IMR-90 (cell line): ENCODE measurements around the gene NLGN1. TPM values are rescaled to one million over a fixed set of nuclear protein-coding genes. Genes with fewer than 3 reads are reported as not detected.

Experiments
- ATAC-seq: fragments of 200-7000 bp; cut with Tn5 transposase; 2 replicates; pipeline ENCODE4 v1.9.1; 2020; ENCODE audit warnings: low read depth, mild to moderate bottlenecking, moderate library complexity
- BruUV-seq: library from RNA; stranded (reverse); fragments of 400-500 nt; replicated peaks from 2 replicates; lab custom pipeline; 2021; lab: Mats Ljungman, UMichigan
- CTCF ChIA-PET: fragments of 300-600 bp; formaldehyde crosslinking; extraction: SDS; loops from one replicate; lab custom pipeline; 2021; ENCODE audit warnings: antibody characterized with exemption; lab: Yijun Ruan, JAX
- POLR2A ChIA-PET: fragments of 300-600 bp; sonication (Branson Sonifier 250); formaldehyde crosslinking; loops from one replicate; lab custom pipeline; 2022; ENCODE audit warnings: antibody characterized with exemption; ENCODE audit not compliant: unreplicated experiment; lab: Charles Lee
- DNase-seq: peaks from one replicate; pipeline ENCODE4 v3.0.0; 2013
- H2AFZ ChIP-seq: replicated peaks from 2 replicates; pipeline ENCODE3; 2013; ENCODE audit warnings: low read length, mild to moderate bottlenecking; ENCODE audit not compliant: poor library complexity
- H2AK5ac ChIP-seq: 2 replicates; pipeline ENCODE4 v1.6.1; 2013; ENCODE audit warnings: low read depth, low read length, inconsistent platforms
- H2AK9ac ChIP-seq: replicated peaks from 2 replicates; pipeline ENCODE3; 2013; ENCODE audit warnings: mild to moderate bottlenecking, low read depth, low read length, moderate library complexity; ENCODE audit not compliant: poor library complexity
- H2BK120ac ChIP-seq: 2 replicates; pipeline ENCODE4 v1.6.1; 2013; ENCODE audit warnings: low read depth, low read length, inconsistent platforms
- H2BK15ac ChIP-seq: 3 replicates; pipeline ENCODE4 v1.6.1; 2013; ENCODE audit warnings: low read depth, low read length, inconsistent platforms
- H2BK20ac ChIP-seq: 2 replicates; pipeline ENCODE4 v1.6.1; 2013; ENCODE audit warnings: low read depth, mild to moderate bottlenecking, inconsistent platforms, low read length, moderate library complexity
- H2BK5ac ChIP-seq: 2 replicates; pipeline ENCODE4 v1.6.1; 2013; ENCODE audit warnings: mild to moderate bottlenecking, low read depth, low read length, inconsistent platforms; ENCODE audit not compliant: poor library complexity, severe bottlenecking
- H3K14ac ChIP-seq: replicated peaks from 2 replicates; pipeline ENCODE4 v1.6.1; 2013; ENCODE audit warnings: low read depth, low read length, inconsistent platforms
- H3K18ac ChIP-seq: 2 replicates; pipeline ENCODE4 v1.6.1; 2013; ENCODE audit warnings: low read depth, low read length, control low read depth
- H3K23ac ChIP-seq: 2 replicates; pipeline ENCODE4 v1.6.1; 2013; ENCODE audit warnings: low read depth, low read length, inconsistent platforms
- H3K27ac ChIP-seq: 2 replicates; pipeline ENCODE4 v1.5.1; 2013; ENCODE audit warnings: mild to moderate bottlenecking, control low read depth, low read length; ENCODE audit not compliant: insufficient read depth
- H3K27me3 ChIP-seq: 2 replicates; pipeline ENCODE4 v1.6.1; 2013; ENCODE audit warnings: low read length; ENCODE audit not compliant: control insufficient read depth, insufficient read depth
- H3K36me3 ChIP-seq: 2 replicates; pipeline ENCODE4 v1.6.1; 2013; ENCODE audit warnings: low read length, mixed read lengths; ENCODE audit not compliant: control insufficient read depth, insufficient read depth
- H3K4ac ChIP-seq: 2 replicates; pipeline ENCODE4 v1.6.1; 2013; ENCODE audit warnings: low read depth, low read length, inconsistent platforms
- H3K4me1 ChIP-seq: 2 replicates; pipeline ENCODE4 v1.6.1; 2013; ENCODE audit warnings: low read length, mixed read lengths; ENCODE audit not compliant: control insufficient read depth, insufficient read depth
- H3K4me2 ChIP-seq: 2 replicates; pipeline ENCODE4 v1.6.1; 2013; ENCODE audit warnings: low read depth, mild to moderate bottlenecking, control low read depth, low read length, moderate library complexity
- H3K4me3 ChIP-seq: 2 replicates; pipeline ENCODE4 v1.5.1; 2013; ENCODE audit warnings: low read depth, mild to moderate bottlenecking, control low read depth, low read length, moderate library complexity; ENCODE audit not compliant: insufficient read depth
- H3K56ac ChIP-seq: 2 replicates; pipeline ENCODE4 v1.6.1; 2013; ENCODE audit warnings: low read length, inconsistent platforms; ENCODE audit not compliant: insufficient read depth; ENCODE audit errors: extremely low read depth
- H3K79me1 ChIP-seq, 2 experiments: 2 replicates each; pipeline ENCODE4 v1.6.1; 2013; ENCODE audit warnings: low read length in 2 of 2, inconsistent platforms in 1 of 2, low read depth in 1 of 2
- H3K9ac ChIP-seq: 2 replicates; pipeline ENCODE4 v1.6.1; 2013; ENCODE audit warnings: low read depth, low read length, control low read depth
- H3K9me1 ChIP-seq: 2 replicates; pipeline ENCODE4 v1.6.1; 2013; ENCODE audit warnings: low read length, inconsistent platforms; ENCODE audit not compliant: insufficient read depth
- H3K9me3 ChIP-seq: 2 replicates; pipeline ENCODE4 v1.6.1; 2013; ENCODE audit warnings: low read length; ENCODE audit not compliant: control insufficient read depth, insufficient read depth
- H4K20me1 ChIP-seq: 2 replicates; pipeline ENCODE4 v1.6.1; 2013; ENCODE audit warnings: low read length, inconsistent platforms; ENCODE audit not compliant: insufficient read depth
- H4K5ac ChIP-seq: 2 replicates; pipeline ENCODE4 v1.6.1; 2013; ENCODE audit warnings: mild to moderate bottlenecking, low read depth, low read length, control low read depth
- H4K8ac ChIP-seq, 2 experiments: 2 replicates each; pipeline ENCODE4 v1.6.1; 2013; ENCODE audit warnings: low read depth in 2 of 2, low read length in 2 of 2, control low read depth in 1 of 2, inconsistent platforms in 1 of 2
- H4K91ac ChIP-seq: 2 replicates; pipeline ENCODE4 v1.6.1; 2013; ENCODE audit warnings: low read depth, low read length, inconsistent platforms; ENCODE audit not compliant: insufficient read depth
- CEBPB ChIP-seq: IDR thresholded peaks from 2 replicates; pipeline ENCODE4 v1.6.1; 2012; ENCODE audit warnings: low read depth, low read length, improper control_type of control experiment
- CTCF ChIP-seq: conservative IDR thresholded peaks from 2 replicates; pipeline ENCODE4 v1.5.1; 2012; ENCODE audit warnings: mild to moderate bottlenecking, low read depth, low read length, improper control_type of control experiment
- FOS ChIP-seq: fragments of 150-350 bp; IDR thresholded peaks from 2 replicates; pipeline ENCODE4 v1.6.1; 2016; ENCODE audit warnings: low read depth, low read length
- POLR2A ChIP-seq: IDR thresholded peaks from 2 replicates; pipeline ENCODE4 v1.6.1; 2012; ENCODE audit warnings: mild to moderate bottlenecking, low read depth, low read length
- RAD21 ChIP-seq: IDR thresholded peaks from 2 replicates; pipeline ENCODE4 v1.6.1; 2012; ENCODE audit warnings: low read length, improper control_type of control experiment
- RFX5 ChIP-seq: IDR thresholded peaks from 2 replicates; pipeline ENCODE4 v1.8.0; 2012; ENCODE audit warnings: low read depth, mild to moderate bottlenecking, low read length, moderate library complexity
- SMC3 ChIP-seq: fragments of 150-350 bp; IDR thresholded peaks from 2 replicates; pipeline ENCODE4 v1.6.1; 2016; ENCODE audit warnings: low read depth, mild to moderate bottlenecking, antibody characterized with exemption, low read length, moderate library complexity
- WGBS, 2 experiments: methylation state at CpG; one replicate each; pipeline versions ENCODE4 v1.1.5 to v1.1.7; 2013; ENCODE audit warnings: missing lambda C conversion rate in 2 of 2; ENCODE audit not compliant: insufficient read length in 1 of 2; ENCODE audit errors: extremely low coverage in 2 of 2; 5-methylcytosine and 5-hydroxymethylcytosine counted together
- dilution Hi-C: fragments of 300-500 bp; cut with HindIII; formaldehyde crosslinking; loops from one replicate; pipeline ENCODE4 v1.14.3; 2018; ENCODE audit warnings: low sequenced_read_pairs; ENCODE audit not compliant: unreplicated experiment
- in situ Hi-C: fragments of 300-500 bp; cut with MboI; formaldehyde crosslinking; loops from 3 replicates; pipeline ENCODE4 v1.14.3; 2019; ENCODE audit warnings: low sequenced_read_pairs, inconsistent platforms, mixed read lengths
- intact Hi-C: fragments of 100-400 bp; cut with micrococcal nuclease; formaldehyde crosslinking; loops from 2 replicates; pipeline ENCODE4 v1.10.0; 2022
- polyA plus RNA-seq, 3 experiments: library from polyadenylated mRNA; depleted of rRNA; stranded (reverse); fragments of >200 nt; gene quantifications; 2 replicates each; pipeline ENCODE4 v1.2.3, GENCODE V29; 2012; ENCODE audit warnings: low replicate concordance in 1 of 3
- total RNA-seq: library from RNA; depleted of rRNA; stranded (reverse); fragments of >200 nt; gene quantifications from 2 replicates; pipeline ENCODE4 v1.2.3, GENCODE V29; 2012

The NLGN1 gene
- total and polyA plus RNA-seq, 2 of the 4 experiments (the other 2 are of a cell fraction): 1.8 to 12.5 TPM

DNA sequence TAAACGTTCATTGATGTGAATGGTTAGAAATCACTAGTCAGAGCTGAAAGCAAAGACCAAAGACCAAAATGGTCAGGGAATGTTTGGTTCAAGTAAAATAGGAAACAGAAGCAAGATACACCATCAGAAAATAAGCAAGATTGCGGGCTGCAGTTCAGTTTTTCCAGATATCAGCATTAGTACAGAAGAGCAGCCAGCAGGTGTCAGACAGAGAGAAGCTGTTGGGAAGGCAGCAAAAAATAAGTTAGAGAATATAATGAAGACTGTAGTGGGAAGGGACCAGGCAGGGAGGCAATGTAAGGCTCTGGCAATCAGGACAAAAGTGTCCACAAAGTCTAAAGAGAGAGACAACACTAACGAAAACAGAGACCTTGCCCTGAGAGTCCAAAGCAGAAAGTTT, 822.2 kb downstream of the NLGN1 start:
- no peak overlapping the region for H2AFZ ChIP-seq
- no peak overlapping the region for H3K4ac ChIP-seq
- H3K27me3 ChIP-seq: no peaks in the 10 kb centered on the region
- no peak overlapping the region for H3K23ac ChIP-seq
- no peak overlapping the region for H2BK120ac ChIP-seq
- H3K27ac ChIP-seq: no peak overlapping the region
- intact Hi-C loops: no loop called here
- H3K4me3 ChIP-seq: no peak overlapping the region
- no peak overlapping the region for H3K9ac ChIP-seq
- H3K4me1 ChIP-seq: peaks cover 2% of the 10 kb centered on the region; the same call in 1 of the 2 replicates
- CTCF ChIA-PET: no interaction called here
- no peaks in the 10 kb centered on the region for H3K79me1 ChIP-seq
- H4K91ac ChIP-seq: no peak overlapping the region
- H4K8ac ChIP-seq: no peak overlapping the region
- H2BK20ac ChIP-seq: 0 out of 2 replicates have a peak overlapping the region, but pooled peaks have one; percentile 16
- no peak overlapping the region for H2AK9ac ChIP-seq
- ATAC-seq: no peak
- in situ Hi-C loops: no loop called here
- peak; percentile 15; the same call in 1 of the 2 replicates for TF ChIP-seq RAD21
- TF ChIP-seq SMC3: no peak
- no peak for TF ChIP-seq POLR2A
- TF ChIP-seq RFX5: no peak
- no peak for TF ChIP-seq CEBPB
- TF ChIP-seq FOS: no peak
- TF ChIP-seq CTCF: 0 out of 2 replicates have a peak, but pooled peaks have one; percentile 17
- POLR2A ChIA-PET: no interaction called here
- H3K14ac ChIP-seq: no peak overlapping the region
- H2BK5ac ChIP-seq: no peak overlapping the region
- no peak overlapping the region for H3K18ac ChIP-seq
- no peaks in the 10 kb centered on the region for H3K9me3 ChIP-seq
- dilution Hi-C loops: no loop called here
- H3K4me2 ChIP-seq: no peak overlapping the region
- no peaks in the 10 kb centered on the region for H4K20me1 ChIP-seq
- no peak overlapping the region for H4K5ac ChIP-seq
- H3K9me1 ChIP-seq: no peaks in the 10 kb centered on the region
- WGBS, 2 experiments: no CpG with 5 or more reads among the region's 3 CpGs
- H3K36me3 ChIP-seq: no peaks in the 10 kb centered on the region
- BruUV-seq: no TSS peak
- no peak overlapping the region for H3K56ac ChIP-seq
- no peak overlapping the region for H2BK15ac ChIP-seq
- no peak overlapping the region for H2AK5ac ChIP-seq
- DNase-seq: no peak
